Ovary (tissue), 9 donors: ENCODE data around the gene PPP1R1B. TPM values are rescaled to one million over a fixed set of nuclear protein-coding genes. Genes with fewer than 3 reads are reported as not detected.

ENCODE experiments used
- DNase-seq, 5 donors: peaks; one replicate each; pipeline ENCODE4 v3.0.0-alpha.2; 2019 to 2020
- H3K27ac ChIP-seq, 2 donors: fragments of 200-600 bp; one replicate each; pipeline versions ENCODE4 v1.5.1 to v1.8.0; 2019 to 2022
- H3K27me3 ChIP-seq: fragments of 200-600 bp; one replicate; pipeline ENCODE4 v1.8.0; 2022
- H3K36me3 ChIP-seq: fragments of 200-600 bp; sonication (generic); one replicate; pipeline ENCODE4 v1.5.1; 2019
- H3K4me1 ChIP-seq: one replicate; pipeline ENCODE4 v1.8.1; 2013; ENCODE audit warnings: mild to moderate bottlenecking, moderate library complexity; ENCODE audit not compliant: insufficient read depth
- H3K4me3 ChIP-seq: fragments of 200-600 bp; sonication (generic); one replicate; pipeline ENCODE4 v1.5.1; 2017
- H3K9me3 ChIP-seq, 2 donors: fragments of 200-600 bp in 1 of 2; sonication (generic) in 1 of 2; one replicate each; pipeline versions ENCODE4 v1.5.1 to v1.8.1; 2013 to 2019; ENCODE audit warnings: mild to moderate bottlenecking in 1 of 2, moderate library complexity in 1 of 2
- CTCF ChIP-seq, 3 donors: fragments of 450-650 bp in 2 of 3; fragments of 200-600 bp in 1 of 3; IDR thresholded peaks; one replicate each; pipeline versions ENCODE4 v1.5.1 to v1.8.0; 2016 to 2022; ENCODE audit warnings: antibody characterized with exemption in 3 of 3, mild to moderate bottlenecking in 1 of 3
- EP300 ChIP-seq: sonication (generic); formaldehyde crosslinking; IDR thresholded peaks from one replicate; pipeline ENCODE4 v1.6.1; 2017; ENCODE audit warnings: antibody characterized with exemption
- POLR2A ChIP-seq: fragments of 450-650 bp; IDR thresholded peaks from one replicate; pipeline ENCODE4 v1.6.1; 2017; ENCODE audit warnings: antibody characterized with exemption, mild to moderate bottlenecking, moderate library complexity
- WGBS, 3 donors: extraction: QIAGEN DNeasy Blood & Tissue Kit in 1 of 3; methylation state at CpG; one replicate each; pipeline versions ENCODE4 v1.1.5 to v1.1.7; 2013 to 2017; 5-methylcytosine and 5-hydroxymethylcytosine counted together
- intact Hi-C, 4 donors: fragments of 100-400 bp; cut with DNase I; formaldehyde crosslinking; loops; one replicate each; pipeline versions ENCODE4 v1.11.0 to v1.15.1; 2022 to 2023
- polyA plus RNA-seq, 2 donors: library from polyadenylated mRNA; stranded (reverse); fragments of 200-250 nt in 1 of 2; fragments of 350-450 nt in 1 of 2; fragmentation: Illumina TruSeq in 1 of 2; extraction: RNeasy Lipid Tissue Mini Kit (QIAGEN cat#74804) in 1 of 2; gene quantifications; one replicate each; pipeline ENCODE4 v1.2.3, GENCODE V29; 2013 to 2014
- total RNA-seq, 7 donors: library from RNA; depleted of rRNA in 2 of 7; stranded (reverse); fragments of >200 nt in 2 of 7; fragmentation: NEBNext Ultra II Directional in 3 of 7; extraction: Animal tissue kit (Norgen Biotek cat#: 25700) in 3 of 7; gene quantifications; one replicate each; pipeline versions ENCODE4 v1.1.0 to v1.2.4, GENCODE V29; 2016 to 2023
- donor health status: DM: no; HTN: no; CAD: no; lungs with moderate emphysema.
- donor health status: DM: no; HTN: no; CAD: no.
- donor health status: Bipolar disorder and iron deficiency.
- donor health status: DM: yes; HTN: yes; CAD: no.
- donor health status: DM: no; HTN: no; CAD: no.
- donor health status: DM: yes; HTN: yes; CAD: no.

Gene PPP1R1B
- total and polyA plus RNA-seq, 9 donors: 0.43 to 23.0 (median 10.1) TPM

GRCh38 chr17:39679521-39680192, 52.9 kb downstream of the PPP1R1B start:
- H3K36me3 ChIP-seq: no peaks in the 10 kb centered on the region
- TF ChIP-seq POLR2A (no peak), CTCF (IDR thresholded peaks at IDR 0.05) (no peak), EP300 (no peak)
- 84 to 90% (median 85%) methylated on average over 12 of the region's 12 CpGs for WGBS, 3 donors
- no peaks in the 10 kb centered on the region for H3K9me3 ChIP-seq
- intact Hi-C loops: no loop called here
- H3K27me3 ChIP-seq: no peaks in the 10 kb centered on the region
- H3K27ac ChIP-seq: no peak overlapping the region
- H3K4me1 ChIP-seq: no peaks in the 10 kb centered on the region
- H3K4me3 ChIP-seq: no peak overlapping the region
- DNase-seq: no peak

GRCh38 chr17:39683295-39683939, 56.7 kb downstream of the PPP1R1B start:
- H3K36me3 ChIP-seq: no peaks in the 10 kb centered on the region
- H3K27me3 ChIP-seq: no peaks in the 10 kb centered on the region
- TF ChIP-seq EP300 (no peak), CTCF (IDR thresholded peaks at IDR 0.05) (no peak), POLR2A (no peak)
- intact Hi-C loops: no loop called here
- no peak for DNase-seq
- WGBS, 3 donors: 84 to 94% (median 91%) methylated on average over 9 of the region's 9 CpGs
- peaks cover 3% of the 10 kb centered on the region for H3K4me1 ChIP-seq
- H3K9me3 ChIP-seq: no peaks in the 10 kb centered on the region
- H3K27ac ChIP-seq: no peak overlapping the region
- H3K4me3 ChIP-seq: no peak overlapping the region

GRCh38 chr17:39684369-39685192, 57.8 kb downstream of the PPP1R1B start:
- H3K36me3 ChIP-seq: no peaks in the 10 kb centered on the region
- H3K9me3 ChIP-seq: no peaks in the 10 kb centered on the region
- no peak for TF ChIP-seq POLR2A
- TF ChIP-seq CTCF (IDR thresholded peaks at IDR 0.05): no peak
- no peak for TF ChIP-seq EP300
- H3K27me3 ChIP-seq: no peaks in the 10 kb centered on the region
- 92 to 96% (median 95%) methylated on average over 12 of the region's 12 CpGs for WGBS, 3 donors
- peaks cover 6% of the 10 kb centered on the region for H3K4me1 ChIP-seq
- no peak for DNase-seq
- intact Hi-C loops: no loop called here
- no peak overlapping the region for H3K4me3 ChIP-seq
- no peak overlapping the region for H3K27ac ChIP-seq

Other genes with a start within 250 kb of the PPP1R1B start
- 10 to 100 TPM; 12.7 to 25.2 (median 18.5) TPM for gene FBXL20, start 225.3 kb upstream of the PPP1R1B start, total RNA-seq
- gene FBXL20, start 225.3 kb upstream of the PPP1R1B start, polyA plus RNA-seq: 10 to 100 TPM in 1 of 2 donors, 1 to 10 TPM in 1; 4.7 to 16.6 TPM
- 10 to 100 TPM; 15.6 to 43.7 (median 34.1) TPM for gene MED1, start 175.7 kb upstream of the PPP1R1B start, total RNA-seq
- 10 to 100 TPM; 11.0 to 32.0 TPM for gene MED1, start 175.7 kb upstream of the PPP1R1B start, polyA plus RNA-seq
- 10 to 100 TPM; 29.1 to 65.9 (median 50.3) TPM for gene CDK12, start 165.5 kb upstream of the PPP1R1B start, total RNA-seq
- 10 to 100 TPM; 17.8 to 31.8 TPM for gene CDK12, start 165.5 kb upstream of the PPP1R1B start, polyA plus RNA-seq
- not detected for gene NEUROD2, start 19.0 kb upstream of the PPP1R1B start, total RNA-seq
- not detected for gene NEUROD2, start 19.0 kb upstream of the PPP1R1B start, polyA plus RNA-seq
- gene STARD3, start 10.2 kb downstream of the PPP1R1B start, total RNA-seq: 10 to 100 TPM; 34.5 to 49.4 (median 44.3) TPM
- gene STARD3, start 10.2 kb downstream of the PPP1R1B start, polyA plus RNA-seq: 10 to 100 TPM; 42.1 to 55.9 TPM
- 1 to 10 TPM in 6 of 7 donors, under 1 TPM in 1; 0.24 to 1.9 (median 1.3) TPM for gene TCAP, start 38.4 kb downstream of the PPP1R1B start, total RNA-seq
- gene TCAP, start 38.4 kb downstream of the PPP1R1B start, polyA plus RNA-seq: 1 to 10 TPM in 1 of 2 donors, under 1 TPM in 1; 0.47 to 1.6 TPM
- 1 to 10 TPM in 5 of 7 donors, under 1 TPM in 1, not detected in 1; 0.60 to 5.1 (median 1.4) TPM for gene PNMT, start 41.5 kb downstream of the PPP1R1B start, total RNA-seq
- 1 to 10 TPM in 1 of 2 donors, not detected in 1; 1.1 TPM for gene PNMT, start 41.5 kb downstream of the PPP1R1B start, polyA plus RNA-seq
- 10 to 100 TPM; 13.8 to 31.3 (median 19.6) TPM for gene PGAP3, start 61.1 kb downstream of the PPP1R1B start, total RNA-seq
- 10 to 100 TPM in 1 of 2 donors, 1 to 10 TPM in 1; 7.9 to 19.8 TPM for gene PGAP3, start 61.1 kb downstream of the PPP1R1B start, polyA plus RNA-seq
- gene ERBB2, start 73.1 kb downstream of the PPP1R1B start, total RNA-seq: 10 to 100 TPM; 26.1 to 66.3 (median 53.5) TPM
- 10 to 100 TPM; 20.1 to 24.1 TPM for gene ERBB2, start 73.1 kb downstream of the PPP1R1B start, polyA plus RNA-seq
- gene MIEN1, start 103.6 kb downstream of the PPP1R1B start, total RNA-seq: 10 to 100 TPM; 20.2 to 51.4 (median 23.4) TPM
- gene MIEN1, start 103.6 kb downstream of the PPP1R1B start, polyA plus RNA-seq: 10 to 100 TPM; 33.0 to 64.9 TPM
- gene GRB7, start 111.0 kb downstream of the PPP1R1B start, total RNA-seq: 10 to 100 TPM in 1 of 7 donors, 1 to 10 TPM in 5, under 1 TPM in 1; 0.51 to 63.0 (median 2.7) TPM
- gene GRB7, start 111.0 kb downstream of the PPP1R1B start, polyA plus RNA-seq: 1 to 10 TPM in 1 of 2 donors, under 1 TPM in 1; 0.23 to 1.8 TPM
- under 1 TPM; 0.34 to 0.97 (median 0.62) TPM for gene IKZF3, start 237.4 kb downstream of the PPP1R1B start, total RNA-seq
- gene IKZF3, start 237.4 kb downstream of the PPP1R1B start, polyA plus RNA-seq: 1 to 10 TPM in 1 of 2 donors, under 1 TPM in 1; 0.16 to 2.6 TPM
- not detected for gene ZPBP2, start 241.2 kb downstream of the PPP1R1B start, total RNA-seq
- gene ZPBP2, start 241.2 kb downstream of the PPP1R1B start, polyA plus RNA-seq: not detected